B cell (primary cell): ENCODE results near the gene PHLDB3. TPM values are rescaled to one million over a fixed set of nuclear protein-coding genes. Genes with fewer than 3 reads are reported as not detected.

Source experiments
- ATAC-seq: fragments of 200-7000 bp; cut with Tn5 transposase; one replicate; pipeline ENCODE4 v1.10.0; 2021; ENCODE audit warnings: low read depth, mild to moderate bottlenecking, moderate number of reproducible peaks, moderate library complexity
- CTCF ChIA-PET: fragments of 350-600 bp; sonication (Branson Sonifier 250); formaldehyde crosslinking; loops from one replicate; lab custom pipeline; 2021; ENCODE audit warnings: antibody characterized with exemption, inconsistent platforms; lab: Charles Lee
- POLR2A ChIA-PET: fragments of 350-600 bp; sonication (Branson Sonifier 250); formaldehyde crosslinking; loops from one replicate; lab custom pipeline; 2021; ENCODE audit warnings: antibody characterized with exemption; lab: Charles Lee
- DNase-seq: peaks from one replicate; pipeline ENCODE4 v3.0.0; 2013
- H2AFZ ChIP-seq: 2 replicates; pipeline ENCODE4 v1.6.1; 2012; ENCODE audit warnings: mild to moderate bottlenecking, low read depth, low read length; ENCODE audit not compliant: insufficient read depth, poor library complexity, severe bottlenecking
- H3K27ac ChIP-seq, 2 donors: 1 replicate in 1 of 2; 2 replicates in 1 of 2; pipeline ENCODE4 v1.5.1; 2012 to 2013; ENCODE audit warnings: low read length in 2 of 2, mild to moderate bottlenecking in 2 of 2, moderate library complexity in 1 of 2
- H3K27me3 ChIP-seq, 4 experiments: fragments of 200-600 bp in 1 of 4; sonication (generic) in 1 of 4; replicated peaks in 1 of 4; 1 replicate in 2 of 4; 2 replicates in 2 of 4; pipeline versions ENCODE4 v1.6.1 to v1.7.0; 2013 to 2016; ENCODE audit warnings: low read length in 3 of 4, mild to moderate bottlenecking in 2 of 4, mixed read lengths in 1 of 4, moderate library complexity in 1 of 4; ENCODE audit not compliant: insufficient read depth in 4 of 4, control insufficient read depth in 3 of 4; ENCODE audit errors: control extremely low read depth in 1 of 4
- H3K36me3 ChIP-seq, 2 experiments: replicated peaks in 1 of 2; 1 replicate in 1 of 2; 2 replicates in 1 of 2; pipeline versions ENCODE4 v1.6.1 to v1.7.1; 2013; ENCODE audit warnings: low read length in 1 of 2; ENCODE audit not compliant: insufficient read depth in 2 of 2, control insufficient read depth in 1 of 2; ENCODE audit errors: control extremely low read depth in 1 of 2, extremely low read depth in 1 of 2
- H3K4me1 ChIP-seq, 2 donors: fragments of 200-600 bp in 1 of 2; sonication (generic) in 1 of 2; 1 replicate in 1 of 2; 2 replicates in 1 of 2; pipeline versions ENCODE4 v1.5.1 to v1.6.1; 2013 to 2017; ENCODE audit warnings: low read length in 2 of 2; ENCODE audit not compliant: control insufficient read depth in 2 of 2, insufficient read depth in 2 of 2
- H3K4me2 ChIP-seq: replicated peaks from 2 replicates; pipeline ENCODE3; 2012; ENCODE audit warnings: mild to moderate bottlenecking, low read depth, low read length; ENCODE audit not compliant: poor library complexity, severe bottlenecking
- H3K4me3 ChIP-seq, 5 experiments: fragments of 200-600 bp in 1 of 5; sonication (generic) in 1 of 5; 1 replicate in 3 of 5; 2 replicates in 2 of 5; pipeline versions ENCODE4 v1.5.1 to v1.7.0; 2011 to 2016; ENCODE audit warnings: low read length in 4 of 5, mild to moderate bottlenecking in 4 of 5, low read depth in 2 of 5, control low read depth in 1 of 5, moderate library complexity in 1 of 5; ENCODE audit not compliant: insufficient read depth in 1 of 5; ENCODE audit errors: control extremely low read depth in 1 of 5, extremely low read depth in 1 of 5
- H3K79me2 ChIP-seq: fragments of 200-600 bp; sonication (generic); one replicate; pipeline ENCODE4 v1.6.0; 2016; ENCODE audit warnings: low read length; ENCODE audit not compliant: control insufficient read depth, insufficient read depth
- H3K9ac ChIP-seq: fragments of 200-600 bp; sonication (generic); 2 replicates; pipeline ENCODE4 v1.6.1; 2017; ENCODE audit warnings: mild to moderate bottlenecking, low read length, moderate library complexity
- H3K9me3 ChIP-seq, 3 donors: one replicate each; pipeline versions ENCODE4 v1.6.1 to v1.7.1; 2013; ENCODE audit warnings: low read length in 2 of 3; ENCODE audit not compliant: control insufficient read depth in 2 of 3, insufficient read depth in 1 of 3; ENCODE audit errors: control extremely low read depth in 1 of 3
- H4K20me1 ChIP-seq: 2 replicates; pipeline ENCODE4 v1.6.0; 2012; ENCODE audit warnings: mild to moderate bottlenecking, low read length; ENCODE audit not compliant: insufficient read depth, control insufficient read depth, poor library complexity, severe bottlenecking
- H3K27ac Mint-ChIP-seq: one replicate; pipeline ENCODE4 v1.8.0; 2021; ENCODE audit warnings: mixed read lengths
- H3K27me3 Mint-ChIP-seq: one replicate; pipeline ENCODE4 v1.8.0; 2021; ENCODE audit warnings: mixed read lengths
- H3K4me1 Mint-ChIP-seq: one replicate; pipeline ENCODE4 v1.8.0; 2021; ENCODE audit warnings: mixed read lengths
- H3K4me3 Mint-ChIP-seq: one replicate; pipeline ENCODE4 v1.8.0; 2021; ENCODE audit warnings: mixed read lengths
- H3K9me3 Mint-ChIP-seq: one replicate; pipeline ENCODE4 v1.8.0; 2022; ENCODE audit warnings: mixed read lengths; ENCODE audit not compliant: insufficient read depth
- CTCF ChIP-seq: fragments of 200-600 bp; IDR thresholded peaks from one replicate; pipeline ENCODE4 v1.8.0; 2022; ENCODE audit warnings: antibody characterized with exemption, mild to moderate bottlenecking
- EZH2 ChIP-seq: IDR thresholded peaks from 2 replicates; pipeline ENCODE4 v1.6.1; 2012; ENCODE audit warnings: borderline replicate concordance, low read depth, mild to moderate bottlenecking, moderate library complexity, low read length; ENCODE audit not compliant: insufficient read depth, poor library complexity, severe bottlenecking
- WGBS: methylation state at CpG from one replicate; pipeline ENCODE4 v1.1.5; 2013; ENCODE audit warnings: missing lambda C conversion rate; ENCODE audit not compliant: insufficient coverage; 5-methylcytosine and 5-hydroxymethylcytosine counted together
- intact Hi-C: fragments of 100-400 bp; cut with micrococcal nuclease; formaldehyde crosslinking; loops from one replicate; pipeline ENCODE4 v1.10.0; 2022
- polyA plus RNA-seq: library from polyadenylated mRNA; depleted of rRNA; stranded (reverse); fragments of >200 nt; gene quantifications from 2 replicates; pipeline ENCODE4 v1.2.3, GENCODE V29; 2012
- total RNA-seq, 2 donors: library from RNA; stranded (reverse); fragments of 120-200 nt in 1 of 2; gene quantifications; 1 replicate in 1 of 2; 2 replicates in 1 of 2; pipeline versions ENCODE4 v1.2.3 to v1.2.4, GENCODE V29; 2013 to 2022

The PHLDB3 gene
- total and polyA plus RNA-seq, 2 donors (not counting 1 experiment from before 2014, with no cell fraction given), result 10.2 to 30.7 TPM

GRCh38 chr19:43541920-43542650 lies 37.5 kb upstream of the PHLDB3 start:
- H3K27ac Mint-ChIP-seq, result no peak overlapping the region
- peaks cover 5% of the 10 kb centered on the region for H3K9me3 Mint-ChIP-seq
- H3K27ac ChIP-seq, result no peak overlapping the region
- ATAC-seq (no peak), DNase-seq (no peak)
- TF ChIP-seq CTCF (no peak), EZH2 (no peak)
- ChIA-PET CTCF (no interaction called here), POLR2A (no interaction called here)
- H3K79me2 ChIP-seq, result no peaks in the 10 kb centered on the region
- H4K20me1 ChIP-seq, result no peaks in the 10 kb centered on the region
- H3K4me3 ChIP-seq, result no peak overlapping the region
- no peaks in the 10 kb centered on the region for H3K27me3 ChIP-seq
- no peaks in the 10 kb centered on the region for H3K27me3 Mint-ChIP-seq
- intact Hi-C loops, result no loop called here
- H3K9me3 ChIP-seq, result peaks cover 0 to 2% (median 0%) of the 10 kb centered on the region in 3 donors
- H2AFZ ChIP-seq, result no peak overlapping the region
- H3K36me3 ChIP-seq, result peaks cover 0 to 54% of the 10 kb centered on the region in 2 experiments
- no peaks in the 10 kb centered on the region for H3K4me1 Mint-ChIP-seq
- H3K4me1 ChIP-seq, result no peaks in the 10 kb centered on the region
- WGBS, result 100% methylated on average over 2 of the region's 5 CpGs
- no peak overlapping the region for H3K9ac ChIP-seq
- no peak overlapping the region for H3K4me2 ChIP-seq
- H3K4me3 Mint-ChIP-seq, result no peak overlapping the region

GRCh38 chr19:43540381-43540780 lies 35.8 kb upstream of the PHLDB3 start:
- Mint-ChIP-seq H3K9me3 (peaks cover 6% of the 10 kb centered on the region), H3K27me3 (no peaks in the 10 kb centered on the region), H3K4me1 (peaks cover 4% of the 10 kb centered on the region), H3K4me3 (no peak overlapping the region), H3K27ac (no peak overlapping the region)
- TF ChIP-seq EZH2, result no peak
- TF ChIP-seq CTCF, result no peak
- H3K4me1 ChIP-seq, result no peaks in the 10 kb centered on the region
- ChIA-PET POLR2A (no interaction called here), CTCF (interaction anchor here (1.3 kb wide), 1 partner anchor 15 kb away, joined by 3 read pairs; no protein-coding TSS in a partner anchor)
- no peaks in the 10 kb centered on the region for H4K20me1 ChIP-seq
- peaks cover 0 to 46% of the 10 kb centered on the region in 2 experiments for H3K36me3 ChIP-seq
- no peak overlapping the region for H2AFZ ChIP-seq
- intact Hi-C loops, result no loop called here
- no peak overlapping the region for H3K4me2 ChIP-seq
- no peak overlapping the region for H3K4me3 ChIP-seq
- no peaks in the 10 kb centered on the region for H3K27me3 ChIP-seq
- DNase-seq (no peak), ATAC-seq (no peak)
- peaks cover 0 to 2% (median 0%) of the 10 kb centered on the region in 3 donors for H3K9me3 ChIP-seq
- H3K9ac ChIP-seq, result no peak overlapping the region
- 100% methylated on average over 2 of the region's 3 CpGs for WGBS
- H3K27ac ChIP-seq, result no peak overlapping the region
- no peaks in the 10 kb centered on the region for H3K79me2 ChIP-seq
